GM13976 (cell line): ENCODE results near the gene RORC.

Experiments used
- DNase-seq: peaks from one replicate; pipeline ENCODE4 v3.0.0; 2012; ENCODE audit warnings: low spot score
- in situ Hi-C: fragments of 300-500 bp; cut with MboI; formaldehyde crosslinking; loops from one replicate; pipeline ENCODE4 v1.12.0; 2022; ENCODE audit warnings: low sequenced_read_pairs, mixed read lengths, inconsistent platforms; ENCODE audit not compliant: unreplicated experiment
- TF ChIP-seq, protein P1 (sequence below): IDR thresholded peaks from 2 replicates; pipeline ENCODE4 v1.5.1; 2012; ENCODE audit warnings: borderline replicate concordance, mild to moderate bottlenecking; ENCODE audit not compliant: insufficient read depth; ENCODE audit errors: extremely low read depth, missing control alignments, control extremely low read depth

Gene RORC

DNA sequence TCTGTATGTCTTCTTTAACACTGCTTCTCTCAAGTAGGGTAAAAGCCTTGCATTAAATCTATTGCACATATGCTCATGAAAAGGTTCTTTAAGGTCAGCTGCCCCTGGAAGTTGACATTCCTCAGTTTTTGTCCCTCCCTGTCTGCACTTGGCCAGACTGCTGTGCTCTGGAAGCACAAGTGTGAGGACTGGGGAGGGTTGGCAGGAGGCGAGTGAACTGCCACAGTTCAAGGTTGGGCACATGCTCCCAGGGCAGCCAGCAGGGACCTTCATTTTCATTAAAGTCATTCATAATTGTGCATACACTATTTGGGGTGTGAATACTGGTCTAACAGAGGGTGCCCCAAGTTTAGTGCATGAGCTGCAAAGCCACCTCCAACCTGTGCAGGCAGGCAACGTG is 32.8 kb upstream of the RORC start:
- DNase-seq: no peak
- TF ChIP-seq, protein P1, sequence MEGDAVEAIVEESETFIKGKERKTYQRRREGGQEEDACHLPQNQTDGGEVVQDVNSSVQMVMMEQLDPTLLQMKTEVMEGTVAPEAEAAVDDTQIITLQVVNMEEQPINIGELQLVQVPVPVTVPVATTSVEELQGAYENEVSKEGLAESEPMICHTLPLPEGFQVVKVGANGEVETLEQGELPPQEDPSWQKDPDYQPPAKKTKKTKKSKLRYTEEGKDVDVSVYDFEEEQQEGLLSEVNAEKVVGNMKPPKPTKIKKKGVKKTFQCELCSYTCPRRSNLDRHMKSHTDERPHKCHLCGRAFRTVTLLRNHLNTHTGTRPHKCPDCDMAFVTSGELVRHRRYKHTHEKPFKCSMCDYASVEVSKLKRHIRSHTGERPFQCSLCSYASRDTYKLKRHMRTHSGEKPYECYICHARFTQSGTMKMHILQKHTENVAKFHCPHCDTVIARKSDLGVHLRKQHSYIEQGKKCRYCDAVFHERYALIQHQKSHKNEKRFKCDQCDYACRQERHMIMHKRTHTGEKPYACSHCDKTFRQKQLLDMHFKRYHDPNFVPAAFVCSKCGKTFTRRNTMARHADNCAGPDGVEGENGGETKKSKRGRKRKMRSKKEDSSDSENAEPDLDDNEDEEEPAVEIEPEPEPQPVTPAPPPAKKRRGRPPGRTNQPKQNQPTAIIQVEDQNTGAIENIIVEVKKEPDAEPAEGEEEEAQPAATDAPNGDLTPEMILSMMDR: no peak
- in situ Hi-C loops: no loop called here

DNA sequence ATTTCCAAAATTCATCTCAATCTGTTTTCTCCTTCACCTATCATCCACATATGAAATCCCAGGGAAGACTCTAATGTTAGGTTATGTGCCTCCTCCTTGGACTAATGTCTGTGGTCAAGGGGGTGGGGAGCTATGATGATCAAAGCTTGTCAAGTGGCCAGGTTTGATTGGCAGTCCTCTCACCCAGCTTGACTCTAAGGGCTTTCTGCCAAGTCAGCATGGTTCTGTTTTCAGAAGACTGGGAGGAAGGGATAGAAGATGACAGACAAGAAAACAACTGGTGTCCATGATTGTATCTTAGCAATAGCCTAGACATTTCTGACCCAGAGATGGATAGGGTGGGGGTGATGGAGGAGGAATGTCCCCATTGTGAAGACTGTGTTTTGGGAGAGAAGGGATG is 31.0 kb upstream of the RORC start:
- in situ Hi-C loops: no loop called here
- no peak for DNase-seq
- TF ChIP-seq, protein P1: no peak

DNA sequence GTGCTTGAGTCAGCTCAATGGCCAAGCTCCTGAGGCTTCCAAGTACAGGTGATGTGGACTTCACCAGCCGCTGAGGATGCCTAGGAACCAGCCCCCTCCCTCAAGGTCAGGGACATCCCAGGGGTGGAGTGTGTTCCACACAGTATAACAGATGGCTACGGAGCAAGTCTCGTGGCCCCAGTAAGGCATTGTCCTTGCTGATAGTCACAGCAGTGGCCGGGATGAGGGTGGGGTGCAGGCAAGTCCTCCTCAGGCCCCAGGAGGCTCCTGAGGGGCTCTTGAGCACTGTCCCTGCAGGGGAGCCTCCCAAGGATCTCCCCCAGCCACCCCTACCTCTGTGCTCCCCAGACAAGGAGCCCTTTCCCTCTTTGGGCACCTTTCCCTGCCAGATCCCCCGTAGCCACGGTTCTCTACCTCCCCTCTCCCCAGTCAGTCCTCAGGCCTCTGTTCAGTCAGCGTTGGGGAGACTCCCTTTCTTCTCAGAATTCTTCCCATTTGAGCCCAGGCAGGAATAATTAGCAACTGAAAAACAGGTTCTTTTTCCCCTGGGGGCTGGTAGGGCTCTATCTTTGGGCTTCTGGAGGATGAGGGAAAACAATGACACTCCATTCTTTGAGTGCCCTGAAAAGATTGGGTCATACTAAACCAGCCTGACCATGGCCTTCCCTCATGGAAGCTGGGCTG is 29.0 kb upstream of the RORC start:
- TF ChIP-seq, protein P1: no peak
- in situ Hi-C loops: no loop called here
- no peak for DNase-seq

DNA sequence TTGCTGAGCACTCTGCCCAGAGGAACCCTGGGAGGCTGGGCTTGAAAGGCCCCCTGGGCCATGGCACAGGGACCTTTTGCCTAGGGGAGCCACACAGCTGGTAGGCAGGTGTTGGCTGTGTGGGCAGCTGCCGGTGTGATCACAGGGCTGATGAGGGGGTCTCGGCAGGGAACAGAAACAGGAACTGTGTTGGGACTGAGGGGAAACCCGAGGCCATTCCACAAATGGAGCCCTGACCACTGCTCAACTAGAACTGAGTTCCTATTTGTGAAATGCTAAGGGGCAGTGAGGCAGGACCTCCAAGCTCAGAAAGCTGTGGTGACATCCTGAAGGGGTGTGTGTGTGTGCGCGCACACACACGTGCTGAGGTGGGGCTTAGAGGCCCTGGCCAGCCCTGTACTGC is 28.3 kb upstream of the RORC start:
- DNase-seq: no peak
- in situ Hi-C loops: no loop called here
- TF ChIP-seq, protein P1: no peak

DNA sequence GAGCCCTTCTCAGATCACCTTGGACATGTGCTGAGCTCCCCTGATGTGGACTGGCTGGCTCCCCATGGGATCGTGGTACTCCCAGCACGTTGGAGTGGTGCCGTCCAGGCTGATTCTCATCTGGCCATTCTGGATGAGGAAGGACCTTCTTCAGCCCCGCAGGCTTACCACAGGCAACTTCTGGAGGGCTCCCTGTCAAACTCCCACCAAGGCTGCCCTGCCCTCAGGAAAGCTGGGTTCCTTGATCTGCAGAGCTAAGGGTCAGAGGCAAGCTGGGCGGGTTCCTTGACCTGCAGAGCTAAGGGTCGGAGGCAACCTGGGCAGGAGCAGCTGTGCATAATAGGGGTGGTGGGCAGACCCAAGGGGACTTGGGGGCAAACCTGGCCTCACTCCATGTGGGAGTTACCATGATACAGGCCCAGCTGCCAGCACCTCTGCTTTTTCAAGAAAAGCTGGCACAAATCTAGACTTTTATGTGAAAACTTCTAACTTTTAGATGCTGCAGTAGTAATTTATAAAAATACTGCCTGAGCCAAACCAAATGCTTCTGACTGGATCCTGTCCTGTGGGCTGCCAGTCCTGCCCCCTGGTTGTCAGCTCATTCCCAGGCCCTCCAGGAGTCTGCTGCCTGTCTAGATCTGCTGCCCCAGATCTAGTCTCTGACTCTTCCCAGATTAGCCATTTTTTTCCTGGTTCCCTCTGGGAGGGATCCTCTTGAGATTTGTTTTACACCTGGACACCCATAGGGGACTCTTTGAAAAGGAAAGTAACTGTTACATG is 27.5 kb upstream of the RORC start:
- no peak for DNase-seq
- in situ Hi-C loops: no loop called here
- TF ChIP-seq, protein P1: no peak

DNA sequence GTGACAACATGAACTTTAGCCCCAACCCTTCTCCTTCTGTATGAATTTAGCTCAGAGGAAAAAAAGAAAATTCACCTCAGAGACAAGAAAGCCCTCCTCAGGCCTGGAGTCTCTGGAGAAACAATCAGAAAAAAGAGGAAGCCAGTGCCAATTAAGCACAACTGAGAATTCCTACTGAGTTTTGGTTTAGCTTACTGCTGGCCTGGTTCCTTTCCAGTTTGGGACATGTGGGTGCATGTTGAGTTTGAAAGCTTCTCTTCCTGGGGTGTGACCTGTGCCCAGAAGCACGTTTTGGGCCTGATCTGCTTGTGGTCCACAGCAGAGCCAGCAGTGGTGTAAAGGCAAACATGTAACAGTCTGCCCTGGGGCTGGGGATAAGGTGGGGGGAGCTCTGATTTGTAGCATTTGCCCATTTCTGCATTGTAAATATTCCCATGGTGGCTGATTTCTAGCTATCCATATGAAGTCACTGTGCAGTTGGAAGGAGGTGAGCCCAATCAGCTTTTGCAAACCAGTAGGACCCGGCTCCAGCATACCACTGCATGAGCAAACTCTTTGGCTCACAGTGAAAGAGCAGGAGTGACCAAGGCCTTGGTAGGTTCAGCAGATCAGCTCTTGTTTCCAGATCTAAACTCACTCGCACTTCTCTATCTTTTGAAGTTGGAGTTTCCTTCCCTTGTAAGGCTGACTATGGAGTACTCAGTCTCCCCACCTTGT is 26.6 kb upstream of the RORC start:
- in situ Hi-C loops: no loop called here
- DNase-seq: no peak

More for the DNA sequence above, 26.6 kb upstream of the RORC start:
- TF ChIP-seq, protein P1: no peak
